ENCODE measurements around the gene MOB3B. TPM values are rescaled to one million over a fixed set of nuclear protein-coding genes. Genes with fewer than 3 reads are reported as not detected.
A peak's percentile ranks its signal among the peaks of the same experiment; 100 is the strongest.

Gene MOB3B
- total and polyA plus RNA-seq, 2 donors (not counting 1 experiment from before 2014, with no cell fraction given), result under 0.01 to 0.15 TPM

- Histone ChIP-seq H3K4me2 (ENCODE audit: extremely low read depth, insufficient read depth, low read length) (no peak overlapping the region), H3K27ac (ENCODE audit: insufficient read depth, low read length) (no peak overlapping the region), H3K79me2 (ENCODE audit: control insufficient read depth, insufficient read depth, low read length) (no peaks in the 10 kb centered on the region), H2AFZ (ENCODE audit: low read length) (no peak overlapping the region), H4K20me1 (ENCODE audit: control insufficient read depth, extremely low read depth, insufficient read depth, low read length) (no peaks in the 10 kb centered on the region), H3K27me3 (ENCODE audit: control insufficient read depth, insufficient read depth, low read length) (no peaks in the 10 kb centered on the region), H3K36me3 (ENCODE audit: control insufficient read depth, insufficient read depth, low read length) (no peaks in the 10 kb centered on the region), H3K4me1 (ENCODE audit: control insufficient read depth, extremely low read depth, insufficient read depth, low read length) (no peaks in the 10 kb centered on the region), H3K9ac (ENCODE audit: insufficient read depth, low read length) (no peak overlapping the region), H3K9me3 (ENCODE audit: control insufficient read depth, insufficient read depth, low read depth, low read length) (no peaks in the 10 kb centered on the region), H3K4me3 (replicated peaks in 1 of 4; ENCODE audit: control extremely low read depth in 1 of 4, insufficient read depth in 1 of 4, low read depth in 3 of 4, low read length in 4 of 4) (no peak overlapping the region)
- no peak for TF ChIP-seq CTCF (conservative IDR thresholded peaks at IDR 0.05 in 1 of 2, IDR thresholded peaks at IDR 0.05 in 1 of 2; ENCODE audit: low read depth in 1 of 2, low read length in 2 of 2)
- no peak for TF ChIP-seq EZH2 (IDR thresholded peaks at IDR 0.05; ENCODE audit: low read length, missing control alignments)
- no peak for DNase-seq (ENCODE audit: low read depth in 2 of 2)
Measured at GRCh38 chr9:27293996-27294395, 235.6 kb downstream of the MOB3B start.

- Histone ChIP-seq H4K20me1 (ENCODE audit: control insufficient read depth, extremely low read depth, insufficient read depth, low read length) (no peaks in the 10 kb centered on the region), H3K4me2 (ENCODE audit: extremely low read depth, insufficient read depth, low read length) (no peak overlapping the region), H3K9ac (ENCODE audit: insufficient read depth, low read length) (no peak overlapping the region), H2AFZ (ENCODE audit: low read length) (no peak overlapping the region), H3K9me3 (ENCODE audit: control insufficient read depth, insufficient read depth, low read depth, low read length) (no peaks in the 10 kb centered on the region), H3K4me3 (replicated peaks in 1 of 4; ENCODE audit: control extremely low read depth in 1 of 4, insufficient read depth in 1 of 4, low read depth in 3 of 4, low read length in 4 of 4) (no peak overlapping the region), H3K4me1 (ENCODE audit: control insufficient read depth, extremely low read depth, insufficient read depth, low read length) (no peaks in the 10 kb centered on the region), H3K36me3 (ENCODE audit: control insufficient read depth, insufficient read depth, low read length) (no peaks in the 10 kb centered on the region), H3K79me2 (ENCODE audit: control insufficient read depth, insufficient read depth, low read length) (no peaks in the 10 kb centered on the region), H3K27ac (ENCODE audit: insufficient read depth, low read length) (no peak overlapping the region), H3K27me3 (ENCODE audit: control insufficient read depth, insufficient read depth, low read length) (no peaks in the 10 kb centered on the region)
- DNase-seq (ENCODE audit: low read depth in 2 of 2), result peak in 1 of 2 donors; percentile 1
- TF ChIP-seq CTCF (conservative IDR thresholded peaks at IDR 0.05 in 1 of 2, IDR thresholded peaks at IDR 0.05 in 1 of 2; ENCODE audit: low read depth in 1 of 2, low read length in 2 of 2), result no peak
- no peak for TF ChIP-seq EZH2 (IDR thresholded peaks at IDR 0.05; ENCODE audit: low read length, missing control alignments)
Measured at GRCh38 chr9:27292659-27293405, 236.8 kb downstream of the MOB3B start.

- H3K4me2 ChIP-seq (ENCODE audit: extremely low read depth, insufficient read depth, low read length), result no peak overlapping the region
- no peaks in the 10 kb centered on the region for H3K27me3 ChIP-seq (ENCODE audit: control insufficient read depth, insufficient read depth, low read length)
- H2AFZ ChIP-seq (ENCODE audit: low read length), result no peak overlapping the region
- H4K20me1 ChIP-seq (ENCODE audit: control insufficient read depth, extremely low read depth, insufficient read depth, low read length), result no peaks in the 10 kb centered on the region
- H3K4me3 ChIP-seq (replicated peaks in 1 of 4; ENCODE audit: control extremely low read depth in 1 of 4, insufficient read depth in 1 of 4, low read depth in 3 of 4, low read length in 4 of 4), result no peak overlapping the region
- no peaks in the 10 kb centered on the region for H3K79me2 ChIP-seq (ENCODE audit: control insufficient read depth, insufficient read depth, low read length)
- no peak for DNase-seq (ENCODE audit: low read depth in 2 of 2)
- TF ChIP-seq CTCF (conservative IDR thresholded peaks at IDR 0.05 in 1 of 2, IDR thresholded peaks at IDR 0.05 in 1 of 2; ENCODE audit: low read depth in 1 of 2, low read length in 2 of 2) (no peak), EZH2 (IDR thresholded peaks at IDR 0.05; ENCODE audit: low read length, missing control alignments) (no peak)
- no peaks in the 10 kb centered on the region for H3K9me3 ChIP-seq (ENCODE audit: control insufficient read depth, insufficient read depth, low read depth, low read length)
- no peak overlapping the region for H3K9ac ChIP-seq (ENCODE audit: insufficient read depth, low read length)
- H3K36me3 ChIP-seq (ENCODE audit: control insufficient read depth, insufficient read depth, low read length), result no peaks in the 10 kb centered on the region
- no peaks in the 10 kb centered on the region for H3K4me1 ChIP-seq (ENCODE audit: control insufficient read depth, extremely low read depth, insufficient read depth, low read length)
- no peak overlapping the region for H3K27ac ChIP-seq (ENCODE audit: insufficient read depth, low read length)
Measured at GRCh38 chr9:27291292-27291691, 238.3 kb downstream of the MOB3B start.
